Upper lobe of right lung (tissue), 1 donor: Measurements from ENCODE around the gene ALOX12B. TPM values are rescaled to one million over a fixed set of nuclear protein-coding genes. Genes with fewer than 3 reads are reported as not detected.

Experiments used
- ATAC-seq: fragments of 200-7000 bp; cut with Tn5 transposase; one replicate; pipeline ENCODE4 v1.9.1; 2020; ENCODE audit warnings: mild to moderate bottlenecking, moderate library complexity
- DNase-seq: peaks from one replicate; pipeline ENCODE4 v3.0.0-alpha.2; 2020
- H3K27ac ChIP-seq: fragments of 200-600 bp; one replicate; pipeline ENCODE4 v1.8.0; 2022
- H3K27me3 ChIP-seq: fragments of 200-600 bp; one replicate; pipeline ENCODE4 v1.8.0; 2022; ENCODE audit warnings: mild to moderate bottlenecking
- H3K36me3 ChIP-seq: fragments of 200-600 bp; one replicate; pipeline ENCODE4 v1.8.0; 2022
- H3K4me1 ChIP-seq: fragments of 200-600 bp; one replicate; pipeline ENCODE4 v1.8.0; 2022
- H3K4me3 ChIP-seq: fragments of 200-600 bp; one replicate; pipeline ENCODE4 v1.8.0; 2022; ENCODE audit warnings: mild to moderate bottlenecking
- H3K9me3 ChIP-seq: fragments of 200-600 bp; one replicate; pipeline ENCODE4 v1.8.0; 2022
- intact Hi-C: fragments of 100-400 bp; cut with DNase I; formaldehyde crosslinking; loops from one replicate; pipeline ENCODE4 v1.11.0; 2022
- total RNA-seq: library from RNA; stranded (reverse); fragmentation: NEBNext Ultra II Directional; extraction: Animal tissue kit (Norgen Biotek cat#: 25700); gene quantifications from one replicate; pipeline ENCODE4 v1.2.1, GENCODE V29; 2021
- TF ChIP-seq, protein P1 (sequence below): fragments of 200-600 bp; IDR thresholded peaks from one replicate; pipeline ENCODE4 v1.8.0; 2022; ENCODE audit warnings: antibody characterized with exemption
- donor health status: DM: no; HTN: yes; CAD: no; lungs with severe emphysema.

Gene ALOX12B
- total RNA-seq, 1 donor from 2014 or later, result not detected

DNA sequence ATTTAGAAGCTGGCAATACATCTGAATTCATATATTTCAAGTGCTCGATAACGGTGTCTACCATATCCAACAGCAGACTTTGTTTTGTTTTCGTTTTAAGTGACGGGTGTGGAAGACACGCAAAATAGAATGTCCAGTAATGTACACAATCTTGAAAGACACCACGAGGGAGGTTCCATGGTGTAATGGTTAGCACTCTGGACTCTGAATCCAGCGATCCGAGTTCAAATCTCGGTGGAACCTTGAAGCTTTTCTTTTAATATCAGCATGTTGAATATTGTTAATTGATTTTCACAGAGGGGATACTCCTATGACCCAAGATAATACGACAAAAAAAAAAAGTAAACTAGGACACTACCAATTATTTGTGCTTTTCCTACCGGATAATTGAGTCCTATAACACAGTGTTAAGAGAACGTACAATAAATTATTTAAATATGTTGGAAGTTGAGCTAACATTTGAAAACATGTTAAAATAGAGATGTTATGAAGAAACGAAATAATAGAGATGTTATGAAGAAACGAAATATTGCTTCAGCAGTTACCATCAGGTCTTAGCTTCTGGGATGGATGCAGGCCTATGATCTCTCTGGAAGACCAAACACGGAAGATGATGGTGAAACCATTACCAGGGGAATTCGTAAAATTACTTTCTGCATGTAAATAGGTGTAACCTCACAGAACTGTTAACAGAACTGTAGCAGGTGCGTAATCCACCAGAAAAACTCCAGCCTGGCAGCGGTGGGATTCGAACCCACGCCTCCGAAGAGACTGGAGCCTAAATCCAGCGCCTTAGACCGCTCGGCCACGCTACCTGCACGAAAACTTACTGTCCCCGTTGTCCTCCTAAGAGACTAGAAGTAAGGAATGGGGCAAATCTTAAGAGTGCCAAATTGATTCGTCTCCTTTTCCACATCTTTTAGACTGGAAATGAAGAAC, 32.3 kb upstream of the ALOX12B start:
- Histone ChIP-seq H3K4me3 (peak overlapping the region; percentile 67), H3K9me3 (no peaks in the 10 kb centered on the region), H3K27ac (peak overlapping the region; percentile 68), H3K27me3 (peaks cover 47% of the 10 kb centered on the region), H3K36me3 (no peaks in the 10 kb centered on the region), H3K4me1 (peaks cover 63% of the 10 kb centered on the region)
- DNase-seq, result peak; percentile 86
- TF ChIP-seq, protein P1, sequence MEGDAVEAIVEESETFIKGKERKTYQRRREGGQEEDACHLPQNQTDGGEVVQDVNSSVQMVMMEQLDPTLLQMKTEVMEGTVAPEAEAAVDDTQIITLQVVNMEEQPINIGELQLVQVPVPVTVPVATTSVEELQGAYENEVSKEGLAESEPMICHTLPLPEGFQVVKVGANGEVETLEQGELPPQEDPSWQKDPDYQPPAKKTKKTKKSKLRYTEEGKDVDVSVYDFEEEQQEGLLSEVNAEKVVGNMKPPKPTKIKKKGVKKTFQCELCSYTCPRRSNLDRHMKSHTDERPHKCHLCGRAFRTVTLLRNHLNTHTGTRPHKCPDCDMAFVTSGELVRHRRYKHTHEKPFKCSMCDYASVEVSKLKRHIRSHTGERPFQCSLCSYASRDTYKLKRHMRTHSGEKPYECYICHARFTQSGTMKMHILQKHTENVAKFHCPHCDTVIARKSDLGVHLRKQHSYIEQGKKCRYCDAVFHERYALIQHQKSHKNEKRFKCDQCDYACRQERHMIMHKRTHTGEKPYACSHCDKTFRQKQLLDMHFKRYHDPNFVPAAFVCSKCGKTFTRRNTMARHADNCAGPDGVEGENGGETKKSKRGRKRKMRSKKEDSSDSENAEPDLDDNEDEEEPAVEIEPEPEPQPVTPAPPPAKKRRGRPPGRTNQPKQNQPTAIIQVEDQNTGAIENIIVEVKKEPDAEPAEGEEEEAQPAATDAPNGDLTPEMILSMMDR, result no peak
- intact Hi-C loops, result loop anchor here (5.0 kb wide), 1 partner anchor 67 kb away; no protein-coding TSS in a partner anchor
- ATAC-seq, result peak; percentile 57

DNA sequence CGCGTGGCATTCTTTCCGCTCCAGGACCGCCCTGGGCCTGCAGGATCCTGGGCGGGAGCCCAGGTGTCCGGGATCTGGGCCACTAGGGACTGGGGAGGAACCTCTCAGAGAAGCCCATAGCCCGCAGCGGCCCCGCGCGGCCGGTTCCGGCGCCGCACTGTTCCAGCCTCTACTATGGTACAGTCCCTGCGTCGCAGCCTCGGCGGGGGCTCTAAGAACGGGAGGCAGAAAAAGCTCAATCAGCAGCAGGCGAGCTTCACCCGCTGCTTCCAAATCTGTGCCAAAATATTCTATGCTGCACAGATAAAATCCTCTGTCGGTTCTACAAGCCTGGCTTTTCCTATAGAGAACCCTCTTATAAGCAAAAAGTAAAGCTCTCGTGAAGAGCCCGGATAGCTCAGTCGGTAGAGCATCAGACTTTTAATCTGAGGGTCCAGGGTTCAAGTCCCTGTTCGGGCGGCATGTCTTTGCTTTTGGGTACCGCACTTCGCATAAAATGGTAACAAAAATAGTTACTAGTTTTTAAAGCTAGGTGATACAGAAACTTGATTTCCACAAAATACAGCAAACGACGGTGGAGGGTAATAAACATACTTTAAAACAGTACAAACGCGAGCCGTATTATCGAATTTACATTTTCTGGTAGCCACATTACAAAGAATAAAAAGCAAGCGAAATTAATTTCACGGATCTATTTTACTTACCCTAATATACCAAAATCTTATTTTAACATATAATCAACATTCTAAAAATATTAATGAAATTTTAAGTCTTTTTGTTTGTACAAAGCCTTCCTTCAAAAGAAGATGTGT, 31.5 kb upstream of the ALOX12B start:
- peak overlapping the region; percentile 68 for H3K27ac ChIP-seq
- H3K4me3 ChIP-seq, result peak overlapping the region; percentile 67
- H3K27me3 ChIP-seq, result peaks cover 46% of the 10 kb centered on the region
- H3K36me3 ChIP-seq, result no peaks in the 10 kb centered on the region
- TF ChIP-seq, protein P1, result peak; percentile 90
- intact Hi-C loops, result no loop called here
- H3K9me3 ChIP-seq, result no peaks in the 10 kb centered on the region
- DNase-seq (peak; percentile 94), ATAC-seq (peak; percentile 83)
- H3K4me1 ChIP-seq, result peaks cover 54% of the 10 kb centered on the region

DNA sequence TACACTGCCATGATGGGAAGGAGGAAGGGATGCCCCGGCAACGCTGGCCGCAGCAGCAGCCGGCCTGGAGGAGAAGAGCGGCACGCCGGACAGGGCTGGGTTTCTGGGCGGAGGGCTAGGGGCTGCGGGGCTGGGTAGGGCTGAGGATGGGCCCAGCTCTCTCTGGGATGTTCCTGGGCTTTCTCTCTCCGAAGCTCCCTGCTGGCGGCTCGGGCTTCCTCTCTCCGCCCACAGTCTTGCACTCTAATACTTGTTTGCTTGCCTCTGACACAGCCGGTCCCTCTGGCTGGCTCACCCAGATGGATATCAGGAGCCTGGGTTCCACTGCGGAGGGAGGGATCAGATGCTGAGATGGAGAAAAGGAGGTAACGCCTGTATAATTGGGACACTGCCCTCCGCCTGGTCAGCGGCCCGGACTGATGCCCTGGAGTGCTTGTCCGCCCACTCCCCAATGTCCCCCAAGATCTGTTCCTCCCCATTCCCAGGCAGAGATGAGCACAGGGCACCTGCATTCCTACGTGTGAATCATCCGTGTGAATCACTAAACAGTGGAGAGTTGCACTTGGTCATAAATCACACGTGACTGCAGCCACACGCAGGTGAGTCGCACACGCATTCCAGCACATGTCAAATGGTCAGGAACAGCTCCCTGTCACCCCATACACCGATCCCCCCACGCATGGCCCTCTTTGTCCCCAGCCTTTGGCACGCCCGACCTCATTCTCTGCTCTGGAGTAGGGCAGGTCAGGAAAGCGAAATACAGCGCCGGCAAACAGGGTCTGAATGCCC, 30.7 kb upstream of the ALOX12B start, which contains the start of gene ALOXE3:
TSS of gene ALOXE3 (minus strand) at position 535 of the 789 bp plus-strand sequence. CDS start at position 11, 524 bp downstream.
- peak within 1 kb of the TSS; percentile 67 for H3K4me3 ChIP-seq
- ATAC-seq, result peak; percentile 6
- DNase-seq, result no peak
- H3K27ac ChIP-seq, result peak within 1 kb of the TSS; percentile 68
- no peaks in the 10 kb centered on the region for H3K9me3 ChIP-seq
- H3K4me1 ChIP-seq, result peaks cover 46% of the 10 kb centered on the region
- TF ChIP-seq, protein P1, result no peak
- no peaks in the 10 kb centered on the region for H3K36me3 ChIP-seq
- intact Hi-C loops, result no loop called here
- peaks cover 46% of the 10 kb centered on the region for H3K27me3 ChIP-seq

DNA sequence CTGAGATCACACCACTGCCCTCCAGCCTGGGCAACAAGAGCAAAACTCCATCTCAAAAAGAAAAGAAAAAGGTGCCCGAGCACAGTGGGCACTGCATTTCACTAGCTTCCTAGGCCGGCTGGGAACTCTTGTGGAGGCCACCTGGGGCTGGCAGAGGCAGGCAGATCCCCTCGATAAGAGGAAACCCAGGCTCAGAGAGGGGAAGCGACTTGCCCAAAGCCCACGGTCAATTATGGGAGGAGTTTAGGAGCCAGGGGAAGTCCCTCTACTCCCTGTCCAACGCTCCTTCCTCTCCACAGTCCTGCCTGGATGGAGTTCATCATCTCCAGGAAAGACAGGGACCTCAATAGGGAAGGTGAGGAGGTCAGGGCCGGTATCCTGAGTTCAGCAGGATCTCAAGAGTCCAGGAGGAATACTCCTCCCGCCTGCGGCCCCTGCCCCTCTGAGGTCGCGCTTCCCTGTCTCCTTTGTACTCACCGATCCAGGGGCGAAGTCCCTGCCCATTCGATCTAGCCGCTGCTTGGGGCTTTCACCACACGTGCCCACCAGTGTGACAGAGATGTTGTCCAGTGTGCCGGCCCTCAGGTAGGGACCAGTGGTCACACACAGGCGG, 30.0 kb upstream of the ALOX12B start:
- intact Hi-C loops, result no loop called here
- H3K9me3 ChIP-seq, result no peaks in the 10 kb centered on the region
- TF ChIP-seq, protein P1, result no peak
- H3K27me3 ChIP-seq, result peaks cover 47% of the 10 kb centered on the region
- ATAC-seq (no peak), DNase-seq (no peak)
- no peak overlapping the region for H3K27ac ChIP-seq
- H3K4me1 ChIP-seq, result peaks cover 40% of the 10 kb centered on the region
- no peaks in the 10 kb centered on the region for H3K36me3 ChIP-seq
- peak overlapping the region; percentile 67 for H3K4me3 ChIP-seq

DNA sequence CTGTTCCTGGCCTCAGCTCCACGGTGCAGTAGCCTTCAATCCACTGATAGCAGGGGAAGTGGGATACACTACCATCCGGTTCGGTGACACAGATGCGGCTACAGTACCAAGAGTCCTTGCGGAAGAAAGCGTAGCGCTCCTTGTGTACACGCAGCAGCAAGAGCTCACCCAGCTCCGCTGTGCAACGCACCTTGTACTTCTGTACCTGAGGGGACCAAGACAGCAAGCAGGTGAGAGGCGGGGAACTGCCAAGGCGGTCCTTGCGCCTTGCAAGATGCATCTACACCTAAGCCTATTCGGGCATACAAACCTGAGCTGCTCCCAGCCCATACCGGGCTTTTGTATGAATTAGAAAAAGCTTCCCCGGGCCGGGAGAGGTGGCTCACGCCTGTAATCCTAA, 29.3 kb upstream of the ALOX12B start:
- TF ChIP-seq, protein P1, result no peak
- no peaks in the 10 kb centered on the region for H3K9me3 ChIP-seq
- H3K36me3 ChIP-seq, result no peaks in the 10 kb centered on the region
- intact Hi-C loops, result no loop called here
- H3K27me3 ChIP-seq, result peaks cover 54% of the 10 kb centered on the region
- H3K4me1 ChIP-seq, result peaks cover 36% of the 10 kb centered on the region
- ATAC-seq (no peak), DNase-seq (no peak)
- no peak overlapping the region for H3K4me3 ChIP-seq
- H3K27ac ChIP-seq, result no peak overlapping the region
